Activated CD4-positive, alpha-beta T cell treated with anti-CD3 and anti-CD28 coated beads, Interleukin-2, amount 10 ng/mL, durations not matched to agents 7 days and 5 days (primary cell): ENCODE measurements around the gene FN3K. TPM values are rescaled to one million over a fixed set of nuclear protein-coding genes. Genes with fewer than 3 reads are reported as not detected.

Source experiments
- CTCF ChIA-PET: fragments of 350-600 bp; sonication (Branson Sonifier 250); formaldehyde crosslinking; loops from one replicate; lab custom pipeline; 2021; ENCODE audit warnings: antibody characterized with exemption; lab: Charles Lee
- POLR2A ChIA-PET: fragments of 350-600 bp; sonication (Branson Sonifier 250); formaldehyde crosslinking; loops from one replicate; lab custom pipeline; 2021; ENCODE audit warnings: antibody characterized with exemption; lab: Charles Lee
- DNase-seq: peaks from one replicate; pipeline ENCODE4 v3.0.0-alpha.2; 2020
- H3K27ac Mint-ChIP-seq: one replicate; pipeline ENCODE4 v1.8.0; 2021; ENCODE audit warnings: mild to moderate bottlenecking, moderate library complexity, mixed read lengths
- H3K27me3 Mint-ChIP-seq: one replicate; pipeline ENCODE4 v1.8.0; 2021; ENCODE audit warnings: mixed read lengths
- H3K36me3 Mint-ChIP-seq: one replicate; pipeline ENCODE4 v1.8.0; 2021; ENCODE audit warnings: low read depth, mixed read lengths
- H3K4me1 Mint-ChIP-seq: one replicate; pipeline ENCODE4 v1.8.0; 2021; ENCODE audit warnings: mixed read lengths
- H3K4me3 Mint-ChIP-seq: one replicate; pipeline ENCODE4 v1.8.0; 2021; ENCODE audit warnings: mild to moderate bottlenecking, moderate library complexity, mixed read lengths
- H3K9me3 Mint-ChIP-seq: one replicate; pipeline ENCODE4 v1.8.0; 2021; ENCODE audit warnings: mixed read lengths
- total RNA-seq, 2 experiments: library from RNA; stranded (reverse); gene quantifications; one replicate each; pipeline ENCODE4 v1.2.3, GENCODE V29; 2021

Gene FN3K
- total RNA-seq, 2 experiments from 2014 or later = 2.0 to 4.2 TPM

- no peaks in the 10 kb centered on the region for H3K9me3 Mint-ChIP-seq
- no peaks in the 10 kb centered on the region for H3K27me3 Mint-ChIP-seq
- peaks cover 3% of the 10 kb centered on the region for H3K36me3 Mint-ChIP-seq
- CTCF ChIA-PET = no interaction called here
- DNase-seq = no peak
- peaks cover 2% of the 10 kb centered on the region for H3K4me1 Mint-ChIP-seq
- no peak overlapping the region for H3K4me3 Mint-ChIP-seq
- no peak overlapping the region for H3K27ac Mint-ChIP-seq
- POLR2A ChIA-PET = no interaction called here
Measured at GRCh38 chr17:82788206-82789001, 53.0 kb downstream of the FN3K start.

GRCh38 chr17:82789051-82789592, 53.7 kb downstream of the FN3K start:
- ChIA-PET CTCF (no interaction called here), POLR2A (no interaction called here)
- Mint-ChIP-seq H3K9me3 (no peaks in the 10 kb centered on the region), H3K27me3 (no peaks in the 10 kb centered on the region), H3K36me3 (peaks cover 3% of the 10 kb centered on the region), H3K4me1 (peaks cover 2% of the 10 kb centered on the region), H3K27ac (no peak overlapping the region), H3K4me3 (no peak overlapping the region)
- no peak for DNase-seq

- Mint-ChIP-seq H3K27me3 (no peaks in the 10 kb centered on the region), H3K4me3 (no peak overlapping the region), H3K36me3 (no peaks in the 10 kb centered on the region), H3K9me3 (no peaks in the 10 kb centered on the region), H3K4me1 (peaks cover 2% of the 10 kb centered on the region), H3K27ac (no peak overlapping the region)
- ChIA-PET CTCF (no interaction called here), POLR2A (no interaction called here)
- DNase-seq = no peak
Measured at GRCh38 chr17:82789806-82790205, 54.4 kb downstream of the FN3K start.

GRCh38 chr17:82790391-82790790, 55.0 kb downstream of the FN3K start:
- Mint-ChIP-seq H3K9me3 (no peaks in the 10 kb centered on the region), H3K27ac (peak overlapping the region; percentile 36), H3K27me3 (no peaks in the 10 kb centered on the region), H3K36me3 (no peaks in the 10 kb centered on the region), H3K4me1 (peaks cover 2% of the 10 kb centered on the region), H3K4me3 (no peak overlapping the region)
- CTCF ChIA-PET = no interaction called here
- POLR2A ChIA-PET = no interaction called here
- no peak for DNase-seq

GRCh38 chr17:82791532-82791931, 56.1 kb downstream of the FN3K start:
- ChIA-PET CTCF (interaction anchor here (0.7 to 2.1 kb wide), 2 partner anchors 10 to 30 kb away, joined by 3 to 10 read pairs; no protein-coding TSS in a partner anchor), POLR2A (no interaction called here)
- no peaks in the 10 kb centered on the region for H3K9me3 Mint-ChIP-seq
- H3K27me3 Mint-ChIP-seq = no peaks in the 10 kb centered on the region
- peaks cover 2% of the 10 kb centered on the region for H3K4me1 Mint-ChIP-seq
- no peak for DNase-seq
- H3K4me3 Mint-ChIP-seq = no peak overlapping the region
- no peaks in the 10 kb centered on the region for H3K36me3 Mint-ChIP-seq
- H3K27ac Mint-ChIP-seq = no peak overlapping the region

- ChIA-PET POLR2A (no interaction called here), CTCF (no interaction called here)
- Mint-ChIP-seq H3K36me3 (no peaks in the 10 kb centered on the region), H3K27me3 (no peaks in the 10 kb centered on the region), H3K4me1 (no peaks in the 10 kb centered on the region), H3K9me3 (no peaks in the 10 kb centered on the region), H3K27ac (no peak overlapping the region), H3K4me3 (no peak overlapping the region)
- DNase-seq = no peak
Measured at GRCh38 chr17:82793974-82794630, 58.7 kb downstream of the FN3K start.

- no peak overlapping the region for H3K27ac Mint-ChIP-seq
- no peak for DNase-seq
- peaks cover 2% of the 10 kb centered on the region for H3K36me3 Mint-ChIP-seq
- no peaks in the 10 kb centered on the region for H3K27me3 Mint-ChIP-seq
- CTCF ChIA-PET = interaction anchor here (0.6 kb wide), 1 partner anchor 15 kb away, joined by 3 read pairs; no protein-coding TSS in a partner anchor
- H3K9me3 Mint-ChIP-seq = no peaks in the 10 kb centered on the region
- no peak overlapping the region for H3K4me3 Mint-ChIP-seq
- POLR2A ChIA-PET = interaction anchor here (1.0 kb wide), 1 partner anchor 10 kb away, joined by 3 read pairs; no protein-coding TSS in a partner anchor
- no peaks in the 10 kb centered on the region for H3K4me1 Mint-ChIP-seq
Measured at GRCh38 chr17:82794781-82795482, 59.5 kb downstream of the FN3K start.

- ChIA-PET POLR2A (interaction anchor here (1.0 kb wide), 1 partner anchor 9 kb away, joined by 3 read pairs; no protein-coding TSS in a partner anchor), CTCF (interaction anchor here (0.6 kb wide), 1 partner anchor 14 kb away, joined by 3 read pairs; no protein-coding TSS in a partner anchor)
- H3K4me3 Mint-ChIP-seq = no peak overlapping the region
- H3K27ac Mint-ChIP-seq = no peak overlapping the region
- no peaks in the 10 kb centered on the region for H3K27me3 Mint-ChIP-seq
- DNase-seq = no peak
- peaks cover 5% of the 10 kb centered on the region for H3K36me3 Mint-ChIP-seq
- H3K4me1 Mint-ChIP-seq = no peaks in the 10 kb centered on the region
- H3K9me3 Mint-ChIP-seq = no peaks in the 10 kb centered on the region
Measured at GRCh38 chr17:82795615-82796014, 60.2 kb downstream of the FN3K start.

GRCh38 chr17:82797061-82797460, 61.6 kb downstream of the FN3K start:
- peaks cover 11% of the 10 kb centered on the region for H3K36me3 Mint-ChIP-seq
- H3K4me1 Mint-ChIP-seq = peaks cover 5% of the 10 kb centered on the region
- no peak overlapping the region for H3K27ac Mint-ChIP-seq
- H3K9me3 Mint-ChIP-seq = peaks cover 2% of the 10 kb centered on the region
- H3K27me3 Mint-ChIP-seq = no peaks in the 10 kb centered on the region
- ChIA-PET CTCF (no interaction called here), POLR2A (no interaction called here)
- no peak for DNase-seq
- H3K4me3 Mint-ChIP-seq = no peak overlapping the region

- no peak overlapping the region for H3K27ac Mint-ChIP-seq
- CTCF ChIA-PET = no interaction called here
- POLR2A ChIA-PET = no interaction called here
Measured at GRCh38 chr17:82798752-82799151, 63.3 kb downstream of the FN3K start.

GRCh38 chr17:82799591-82799990, 64.2 kb downstream of the FN3K start:
- peaks cover 11% of the 10 kb centered on the region for H3K36me3 Mint-ChIP-seq
- no peaks in the 10 kb centered on the region for H3K27me3 Mint-ChIP-seq
- no peak overlapping the region for H3K4me3 Mint-ChIP-seq
- peaks cover 5% of the 10 kb centered on the region for H3K4me1 Mint-ChIP-seq
- ChIA-PET POLR2A (no interaction called here), CTCF (interaction anchor here (0.5 kb wide), 1 partner anchor 389 kb away, joined by 4 read pairs; no protein-coding TSS in a partner anchor)
- H3K9me3 Mint-ChIP-seq = peaks cover 2% of the 10 kb centered on the region
- no peak for DNase-seq
- no peak overlapping the region for H3K27ac Mint-ChIP-seq

More at GRCh38 chr17:82798752-82799151, 63.3 kb downstream of the FN3K start:
- Mint-ChIP-seq H3K9me3 (peaks cover 2% of the 10 kb centered on the region), H3K27me3 (no peaks in the 10 kb centered on the region), H3K4me1 (peaks cover 5% of the 10 kb centered on the region), H3K4me3 (no peak overlapping the region), H3K36me3 (peaks cover 11% of the 10 kb centered on the region)
- DNase-seq = no peak
